HepG2 (cell line): Measurements from ENCODE around the gene PDZD2. TPM values are rescaled to one million over a fixed set of nuclear protein-coding genes. Genes with fewer than 3 reads are reported as not detected.

Source experiments
- ATAC-seq: fragments of 200-7000 bp; cut with Tn5 transposase; 3 replicates; pipeline ENCODE4 v1.9.1; 2020; ENCODE audit warnings: mild to moderate bottlenecking, moderate library complexity
- BruUV-seq: library from RNA; stranded (reverse); fragments of 400-500 nt; replicated peaks from 2 replicates; lab custom pipeline; 2021; lab: Mats Ljungman, UMichigan
- CTCF ChIA-PET: fragments of 300-600 bp; formaldehyde crosslinking; extraction: SDS; loops from one replicate; lab custom pipeline; 2021; ENCODE audit warnings: low total read pairs, inconsistent platforms, low intra/inter-chr PET ratio; lab: Yijun Ruan, JAX
- POLR2A ChIA-PET: fragments of 350-600 bp; sonication (Branson Sonifier 250); formaldehyde crosslinking; loops from one replicate; lab custom pipeline; 2020; ENCODE audit warnings: antibody characterized with exemption, inconsistent platforms; lab: Yijun Ruan, JAX
- DNase-seq: peaks from one replicate; pipeline ENCODE4 v3.0.0-alpha.2; 2015; ENCODE audit warnings: low spot score
- FAIRE-seq: peaks from 3 replicates; lab custom pipeline; 2011; peaks lifted over from hg19 to GRCh38; lab: Jason Lieb, UNC
- H2AFZ ChIP-seq: one replicate; pipeline ENCODE4 v1.6.1; 2011; ENCODE audit warnings: low read length, inconsistent platforms
- H3K27ac ChIP-seq: fragments of 300-600 bp; 3 replicates; pipeline ENCODE4 v1.8.0; 2011; ENCODE audit warnings: mixed run types, mild to moderate bottlenecking, mixed read lengths, low read length, inconsistent platforms; ENCODE audit not compliant: insufficient read depth; ENCODE audit errors: extremely low read length
- H3K27me3 ChIP-seq, 2 experiments: fragments of 200-600 bp in 1 of 2; 2 replicates in 1 of 2; 3 replicates in 1 of 2; pipeline versions ENCODE4 v1.6.0 to v1.8.0; 2011; ENCODE audit warnings: low read length in 2 of 2, mild to moderate bottlenecking in 2 of 2, moderate library complexity in 2 of 2, inconsistent platforms in 1 of 2; ENCODE audit not compliant: insufficient read depth in 2 of 2, control insufficient read depth in 1 of 2
- H3K36me3 ChIP-seq, 2 experiments: fragments of 200-600 bp in 1 of 2; replicated peaks in 1 of 2; 2 replicates in 1 of 2; 3 replicates in 1 of 2; pipeline versions ENCODE4 v1.5.1 to v1.8.0; 2011; ENCODE audit warnings: low read length in 2 of 2, inconsistent platforms in 1 of 2; ENCODE audit not compliant: insufficient read depth in 2 of 2, control insufficient read depth in 1 of 2
- H3K4me1 ChIP-seq: 2 replicates; pipeline ENCODE4 v1.5.1; 2012; ENCODE audit warnings: low read length, inconsistent platforms; ENCODE audit not compliant: insufficient read depth
- H3K4me2 ChIP-seq: 2 replicates; pipeline ENCODE4 v1.6.0; 2011; ENCODE audit warnings: low read depth, low read length, inconsistent platforms
- H3K4me3 ChIP-seq, 3 experiments: fragments of 200-600 bp in 1 of 3; sonication (generic), shearing (Covaris generic) in 1 of 3; replicated peaks in 1 of 3; 2 replicates each; pipeline ENCODE4 v1.5.1; 2011 to 2016; ENCODE audit warnings: low read length in 3 of 3, inconsistent platforms in 2 of 3, low read depth in 2 of 3, mild to moderate bottlenecking in 2 of 3, control low read depth in 1 of 3, mixed read lengths in 1 of 3; ENCODE audit not compliant: insufficient read depth in 1 of 3
- H3K79me2 ChIP-seq: one replicate; pipeline ENCODE4 v1.6.1; 2011; ENCODE audit warnings: low read length, inconsistent platforms; ENCODE audit not compliant: insufficient read depth
- H3K9ac ChIP-seq: 2 replicates; pipeline ENCODE4 v1.6.0; 2011; ENCODE audit warnings: mild to moderate bottlenecking, low read depth, low read length, inconsistent platforms; ENCODE audit not compliant: insufficient read depth
- H3K9me3 ChIP-seq: 2 replicates; pipeline ENCODE4 v1.5.1; 2012; ENCODE audit warnings: mild to moderate bottlenecking, low read length
- H4K20me1 ChIP-seq: 2 replicates; pipeline ENCODE4 v1.6.0; 2011; ENCODE audit warnings: inconsistent platforms, mild to moderate bottlenecking, low read length, moderate library complexity; ENCODE audit not compliant: insufficient read depth
- FOXC1 ChIP-seq: sonication (generic); formaldehyde crosslinking; IDR thresholded peaks from 2 replicates; pipeline ENCODE4 v1.8.0; 2022; ENCODE audit warnings: mild to moderate bottlenecking, missing genetic modification reagents, borderline replicate concordance
- HNRNPLL ChIP-seq: fragments of 200-400 bp; formaldehyde crosslinking; IDR thresholded peaks from 2 replicates; pipeline ENCODE4 v1.6.1; 2017; ENCODE audit warnings: mild to moderate bottlenecking, low read depth, low read length; ENCODE audit not compliant: poor library complexity, severe bottlenecking
- SRF ChIP-seq: IDR thresholded peaks from 2 replicates; pipeline ENCODE4 v1.6.1; 2011; ENCODE audit warnings: mild to moderate bottlenecking, low read depth, low read length, moderate library complexity
- ZHX2 ChIP-seq, 2 experiments: sonication (generic) in 1 of 2; formaldehyde crosslinking in 1 of 2; IDR thresholded peaks; 2 replicates each; pipeline versions ENCODE4 v1.6.1 to v1.9.0; 2014 to 2022; ENCODE audit warnings: antibody characterized with exemption in 1 of 2, borderline replicate concordance in 1 of 2, inconsistent platforms in 1 of 2, low read depth in 1 of 2, missing genetic modification reagents in 1 of 2
- WGBS: methylation state at CpG from one replicate; pipeline ENCODE4 v1.1.6; 2017; ENCODE audit warnings: low lambda C conversion rate; 5-methylcytosine and 5-hydroxymethylcytosine counted together
- in situ Hi-C: cut with HindIII; loops from 2 replicates; pipeline ENCODE4 v1.10.0; 2017; ENCODE audit warnings: low pct_unique_long_range_greater_than_20kb; ENCODE audit not compliant: extremely low pct_ligation_motif_present
- intact Hi-C: fragments of 100-400 bp; cut with micrococcal nuclease; formaldehyde crosslinking; loops from one replicate; pipeline ENCODE4 v1.10.0; 2022; ENCODE audit not compliant: unreplicated experiment
- polyA plus RNA-seq, 8 experiments: library from polyadenylated mRNA; depleted of rRNA in 3 of 8; stranded (reverse) in 7 of 8; unstranded in 1 of 8; fragments of >200 nt; fragmentation: Illumina TruSeq in 4 of 8; extraction: Trizol in 4 of 8; gene quantifications; 2 replicates each; pipeline versions ENCODE4 v1.2.1 to v1.2.3, GENCODE V29; 2011 to 2016; ENCODE audit warnings: low read depth in 4 of 8, missing spikeins in 1 of 8, mixed read lengths in 1 of 8; ENCODE audit not compliant: insufficient read depth in 1 of 8
- total RNA-seq, 5 experiments: library from RNA; depleted of rRNA; stranded (reverse); fragments of >200 nt; fragmentation: Illumina TruSeq; extraction: Trizol; gene quantifications; 2 replicates each; pipeline ENCODE4 v1.2.3, GENCODE V29; 2016; ENCODE audit warnings: low read depth in 1 of 5
- TF ChIP-seq, protein P1 (sequence below): sonication (generic); formaldehyde crosslinking; IDR thresholded peaks from 2 replicates; pipeline ENCODE4 v1.5.0; 2020; ENCODE audit warnings: mild to moderate bottlenecking, missing genetic modification reagents, borderline replicate concordance

PDZD2 gene
- total and polyA plus RNA-seq, 2 of the 13 experiments (the other 11 are each of a cell fraction or from before 2014, with no cell fraction given) = 0.04 TPM; not detected in 1

GRCh38 chr5:32067774-32068470 is 429.0 kb downstream of the PDZD2 start:
- in situ Hi-C loops = no loop called here
- TF ChIP-seq FOXC1 (CRISPR knock-in tag) (no peak), SRF (no peak), ZHX2 (IDR thresholded peaks at IDR 0.05; ENCODE audit: low read depth) (no peak), ZHX2 (CRISPR knock-in tag; IDR thresholded peaks at IDR 0.05; ENCODE audit: borderline replicate concordance) (no peak), HNRNPLL (no peak)
- TF ChIP-seq, protein P1, sequence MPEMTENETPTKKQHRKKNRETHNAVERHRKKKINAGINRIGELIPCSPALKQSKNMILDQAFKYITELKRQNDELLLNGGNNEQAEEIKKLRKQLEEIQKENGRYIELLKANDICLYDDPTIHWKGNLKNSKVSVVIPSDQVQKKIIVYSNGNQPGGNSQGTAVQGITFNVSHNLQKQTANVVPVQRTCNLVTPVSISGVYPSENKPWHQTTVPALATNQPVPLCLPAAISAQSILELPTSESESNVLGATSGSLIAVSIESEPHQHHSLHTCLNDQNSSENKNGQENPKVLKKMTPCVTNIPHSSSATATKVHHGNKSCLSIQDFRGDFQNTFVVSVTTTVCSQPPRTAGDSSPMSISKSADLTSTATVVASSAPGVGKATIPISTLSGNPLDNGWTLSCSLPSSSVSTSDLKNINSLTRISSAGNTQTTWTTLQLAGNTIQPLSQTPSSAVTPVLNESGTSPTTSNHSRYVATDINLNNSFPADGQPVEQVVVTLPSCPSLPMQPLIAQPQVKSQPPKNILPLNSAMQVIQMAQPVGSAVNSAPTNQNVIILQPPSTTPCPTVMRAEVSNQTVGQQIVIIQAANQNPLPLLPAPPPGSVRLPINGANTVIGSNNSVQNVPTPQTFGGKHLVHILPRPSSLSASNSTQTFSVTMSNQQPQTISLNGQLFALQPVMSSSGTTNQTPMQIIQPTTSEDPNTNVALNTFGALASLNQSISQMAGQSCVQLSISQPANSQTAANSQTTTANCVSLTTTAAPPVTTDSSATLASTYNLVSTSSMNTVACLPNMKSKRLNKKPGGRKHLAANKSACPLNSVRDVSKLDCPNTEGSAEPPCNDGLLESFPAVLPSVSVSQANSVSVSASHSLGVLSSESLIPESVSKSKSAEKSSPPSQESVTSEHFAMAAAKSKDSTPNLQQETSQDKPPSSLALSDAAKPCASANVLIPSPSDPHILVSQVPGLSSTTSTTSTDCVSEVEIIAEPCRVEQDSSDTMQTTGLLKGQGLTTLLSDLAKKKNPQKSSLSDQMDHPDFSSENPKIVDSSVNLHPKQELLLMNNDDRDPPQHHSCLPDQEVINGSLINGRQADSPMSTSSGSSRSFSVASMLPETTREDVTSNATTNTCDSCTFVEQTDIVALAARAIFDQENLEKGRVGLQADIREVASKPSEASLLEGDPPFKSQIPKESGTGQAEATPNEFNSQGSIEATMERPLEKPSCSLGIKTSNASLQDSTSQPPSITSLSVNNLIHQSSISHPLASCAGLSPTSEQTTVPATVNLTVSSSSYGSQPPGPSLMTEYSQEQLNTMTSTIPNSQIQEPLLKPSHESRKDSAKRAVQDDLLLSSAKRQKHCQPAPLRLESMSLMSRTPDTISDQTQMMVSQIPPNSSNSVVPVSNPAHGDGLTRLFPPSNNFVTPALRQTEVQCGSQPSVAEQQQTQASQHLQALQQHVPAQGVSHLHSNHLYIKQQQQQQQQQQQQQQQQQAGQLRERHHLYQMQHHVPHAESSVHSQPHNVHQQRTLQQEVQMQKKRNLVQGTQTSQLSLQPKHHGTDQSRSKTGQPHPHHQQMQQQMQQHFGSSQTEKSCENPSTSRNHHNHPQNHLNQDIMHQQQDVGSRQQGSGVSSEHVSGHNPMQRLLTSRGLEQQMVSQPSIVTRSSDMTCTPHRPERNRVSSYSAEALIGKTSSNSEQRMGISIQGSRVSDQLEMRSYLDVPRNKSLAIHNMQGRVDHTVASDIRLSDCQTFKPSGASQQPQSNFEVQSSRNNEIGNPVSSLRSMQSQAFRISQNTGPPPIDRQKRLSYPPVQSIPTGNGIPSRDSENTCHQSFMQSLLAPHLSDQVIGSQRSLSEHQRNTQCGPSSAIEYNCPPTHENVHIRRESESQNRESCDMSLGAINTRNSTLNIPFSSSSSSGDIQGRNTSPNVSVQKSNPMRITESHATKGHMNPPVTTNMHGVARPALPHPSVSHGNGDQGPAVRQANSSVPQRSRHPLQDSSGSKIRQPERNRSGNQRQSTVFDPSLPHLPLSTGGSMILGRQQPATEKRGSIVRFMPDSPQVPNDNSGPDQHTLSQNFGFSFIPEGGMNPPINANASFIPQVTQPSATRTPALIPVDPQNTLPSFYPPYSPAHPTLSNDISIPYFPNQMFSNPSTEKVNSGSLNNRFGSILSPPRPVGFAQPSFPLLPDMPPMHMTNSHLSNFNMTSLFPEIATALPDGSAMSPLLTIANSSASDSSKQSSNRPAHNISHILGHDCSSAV = no peak
- H3K79me2 ChIP-seq = no peaks in the 10 kb centered on the region
- no TSS peak for BruUV-seq
- ATAC-seq (no peak), FAIRE-seq (no peak), DNase-seq (no peak)
- H3K36me3 ChIP-seq = no peaks in the 10 kb centered on the region
- ChIA-PET POLR2A (no interaction called here), CTCF (no interaction called here)
- H3K9ac ChIP-seq = no peak overlapping the region
- H2AFZ ChIP-seq = no peak overlapping the region
- H3K4me2 ChIP-seq = no peak overlapping the region
- WGBS = 29% methylated on average over 5 of the region's 5 CpGs
- no peaks in the 10 kb centered on the region for H3K9me3 ChIP-seq
- intact Hi-C loops = no loop called here
- H3K27ac ChIP-seq = no peak overlapping the region
- peaks cover 0 to 3% of the 10 kb centered on the region in 2 experiments; a peak in 2 of 5 replicates for H3K27me3 ChIP-seq
- H3K4me1 ChIP-seq = no peaks in the 10 kb centered on the region
- no peaks in the 10 kb centered on the region for H4K20me1 ChIP-seq
- H3K4me3 ChIP-seq = no peak overlapping the region
